Measurements from ENCODE around the gene CFAP47.

CFAP47 gene

DNA sequence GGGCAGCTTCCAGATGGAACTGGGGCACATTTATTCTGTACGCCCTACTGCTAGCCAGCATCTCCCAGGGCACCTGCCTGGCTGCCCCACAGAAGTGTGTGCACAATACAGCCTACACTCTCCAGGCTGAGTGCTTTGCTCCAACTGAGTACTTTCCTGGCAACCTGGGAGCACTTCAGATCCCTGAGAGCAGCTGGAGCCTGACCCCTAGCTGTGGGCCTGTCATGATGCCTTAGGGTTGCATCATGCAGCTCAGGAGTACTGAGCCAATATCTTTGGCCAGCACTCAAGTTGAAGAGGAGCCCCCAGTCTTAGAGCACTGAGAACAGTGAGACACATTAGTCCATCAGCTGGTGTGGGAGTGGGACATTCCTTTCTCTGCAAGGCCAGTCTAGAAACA lies 321.9 kb downstream of the CFAP47 start:
- no peak for TF ChIP-seq CTCF (IDR thresholded peaks at IDR 0.05; ENCODE audit: low read depth, low read length, missing control alignments)
- no peak overlapping the region for H3K4me3 ChIP-seq (ENCODE audit: low read depth, low read length)
- no peak for DNase-seq (ENCODE audit: low read depth)

DNA sequence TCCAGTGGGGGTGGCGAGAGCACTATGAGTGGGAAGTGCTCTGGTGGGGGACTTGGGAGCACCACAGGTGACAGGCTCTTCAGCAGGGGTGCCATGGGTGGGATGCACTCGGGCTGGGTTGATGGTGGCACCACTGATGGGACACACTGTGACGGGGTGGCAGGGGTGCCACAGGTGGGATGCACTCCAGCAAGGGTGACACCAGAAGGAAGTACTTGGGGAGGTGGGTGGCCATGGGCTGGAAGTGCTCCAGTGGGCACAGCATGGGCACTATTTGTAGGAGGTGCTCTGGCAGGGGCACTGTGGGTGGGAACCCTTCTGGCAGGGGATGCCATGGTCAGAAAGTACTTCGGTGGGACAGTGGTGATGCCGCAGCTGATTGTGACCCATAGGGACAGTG lies 346.6 kb downstream of the CFAP47 start:
- H3K4me3 ChIP-seq (ENCODE audit: low read depth, low read length), result no peak overlapping the region
- TF ChIP-seq CTCF (IDR thresholded peaks at IDR 0.05; ENCODE audit: low read depth, low read length, missing control alignments), result no peak
- DNase-seq (ENCODE audit: low read depth), result no peak

DNA sequence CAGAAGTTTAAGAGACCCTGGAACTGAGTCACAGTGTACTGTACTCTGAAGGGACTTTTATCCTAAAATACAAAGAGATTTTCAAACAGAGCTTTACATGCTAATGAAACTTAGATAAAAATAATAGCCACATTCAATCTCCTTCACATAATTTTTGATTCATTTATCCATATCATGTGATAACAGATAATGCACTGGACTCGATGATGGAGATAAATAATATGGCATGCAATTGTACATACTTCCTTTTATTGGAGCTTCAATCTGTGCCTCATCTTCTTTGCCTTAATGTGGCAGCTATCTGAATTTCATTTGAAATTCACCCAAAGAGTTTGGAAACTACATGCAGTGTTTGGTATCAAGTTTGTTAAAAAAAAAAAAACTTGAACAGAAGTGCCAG lies 390.6 kb downstream of the CFAP47 start:
- no peak for DNase-seq (ENCODE audit: low read depth)
- no peak overlapping the region for H3K4me3 ChIP-seq (ENCODE audit: low read depth, low read length)
- TF ChIP-seq CTCF (IDR thresholded peaks at IDR 0.05; ENCODE audit: low read depth, low read length, missing control alignments), result no peak

GRCh38 chrX:36314303-36314702 lies 394.8 kb downstream of the CFAP47 start:
- DNase-seq (ENCODE audit: low read depth), result no peak
- no peak overlapping the region for H3K4me3 ChIP-seq (ENCODE audit: low read depth, low read length)
- no peak for TF ChIP-seq CTCF (IDR thresholded peaks at IDR 0.05; ENCODE audit: low read depth, low read length, missing control alignments)

DNA sequence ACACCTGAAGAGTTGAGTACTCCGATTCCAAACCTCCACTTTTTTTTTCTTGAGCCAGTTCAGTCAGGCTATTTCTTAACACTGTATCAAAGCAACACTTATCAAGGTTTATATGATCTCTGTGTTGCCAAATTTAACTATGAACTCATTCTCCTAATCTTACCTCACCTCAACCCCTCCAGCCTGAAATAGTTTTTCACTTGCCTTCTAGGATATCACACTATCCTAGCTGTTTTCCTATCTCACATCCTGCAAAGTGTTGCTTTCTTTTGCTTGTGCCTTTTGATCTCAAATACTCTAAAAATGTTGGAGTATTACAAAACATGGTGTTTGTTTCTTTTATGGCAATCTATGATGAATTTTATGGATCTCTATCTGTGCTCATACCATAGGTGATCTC lies 415.0 kb downstream of the CFAP47 start:
- no peak overlapping the region for H3K4me3 ChIP-seq (ENCODE audit: low read depth, low read length)
- no peak for TF ChIP-seq CTCF (IDR thresholded peaks at IDR 0.05; ENCODE audit: low read depth, low read length, missing control alignments)
- no peak for DNase-seq (ENCODE audit: low read depth)

DNA sequence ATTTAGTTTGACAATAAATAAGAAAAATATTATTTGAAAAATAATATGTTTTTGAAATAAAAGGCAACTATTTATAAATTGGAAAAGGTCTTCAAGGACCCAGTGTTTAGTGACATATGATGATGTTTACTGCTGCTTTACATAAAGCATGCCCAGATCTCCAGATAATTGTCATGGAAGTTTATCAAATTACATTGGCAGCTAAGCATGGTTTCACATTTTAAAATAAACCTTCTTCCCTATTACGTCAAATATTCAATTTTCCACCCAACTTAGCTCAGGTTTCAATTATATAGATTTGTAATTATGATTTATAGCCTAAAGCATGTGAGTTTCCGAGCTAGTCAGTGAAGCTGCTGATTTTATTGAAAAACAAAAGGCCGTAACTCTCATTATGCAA lies 417.2 kb downstream of the CFAP47 start:
- TF ChIP-seq CTCF (IDR thresholded peaks at IDR 0.05; ENCODE audit: low read depth, low read length, missing control alignments), result no peak
- DNase-seq (ENCODE audit: low read depth), result no peak

GRCh38 chrX:36344301-36344700 lies 424.8 kb downstream of the CFAP47 start:
- no peak overlapping the region for H3K4me3 ChIP-seq (ENCODE audit: low read depth, low read length)
- TF ChIP-seq CTCF (IDR thresholded peaks at IDR 0.05; ENCODE audit: low read depth, low read length, missing control alignments), result no peak
- DNase-seq (ENCODE audit: low read depth), result no peak

More for the DNA sequence above, 417.2 kb downstream of the CFAP47 start:
- no peak overlapping the region for H3K4me3 ChIP-seq (ENCODE audit: low read depth, low read length)
